NOMO-1 treated with dmso at 0.1 percent for 144 hours (cell line): Measurements from ENCODE around the gene BEX3.
"Not testable (repeated sequence)": the region's sequence is repeated elsewhere in the genome, so short reads cannot be mapped to it uniquely, and the experiment has no call there.

Experiments
- DNase-seq: peaks from one replicate; lab custom pipeline; 2025; ENCODE audit not compliant: unreplicated experiment; lab: John Stamatoyannopoulos, UW

BEX3 gene

GRCh38 chrX:103376118-103376978 is at the start of gene BEX3:
TSS of gene BEX3 (plus strand) at chrX:103376538. CDS start at chrX:103377522, 984 bp downstream.
- DNase-seq, result no peak

GRCh38 chrX:103329991-103330390 is 46.3 kb upstream of the BEX3 start, which contains the start of gene TCEAL7:
TSS of gene TCEAL7 (plus strand) at chrX:103330239. CDS start at chrX:103331404, 1,165 bp downstream.
- DNase-seq, result no peak

GRCh38 chrX:103330681-103331288 is 45.6 kb upstream of the BEX3 start:
- DNase-seq, result no peak

- no peak for DNase-seq
Measured at GRCh38 chrX:103338663-103339062, 37.7 kb upstream of the BEX3 start.

- no peak for DNase-seq
Measured at GRCh38 chrX:103343105-103343504, 33.2 kb upstream of the BEX3 start.

GRCh38 chrX:103344606-103345005 is 31.7 kb upstream of the BEX3 start:
- DNase-seq, result no peak

GRCh38 chrX:103347682-103348397 is 28.5 kb upstream of the BEX3 start:
- DNase-seq, result no peak

- DNase-seq, result no peak
Measured at GRCh38 chrX:103356130-103356798, 20.1 kb upstream of the BEX3 start, which contains the start of gene TCEAL9. TSS of gene TCEAL9 (plus strand) at chrX:103356506. CDS start at chrX:103357685, 1,179 bp downstream.

- no peak for DNase-seq
Measured at GRCh38 chrX:103356858-103357257, 19.5 kb upstream of the BEX3 start.

GRCh38 chrX:103357871-103358270 is 18.5 kb upstream of the BEX3 start:
- no peak for DNase-seq

GRCh38 chrX:103359605-103360004 is 16.7 kb upstream of the BEX3 start:
- not testable (repeated sequence) for DNase-seq

GRCh38 chrX:103360092-103360491 is 16.2 kb upstream of the BEX3 start:
- DNase-seq, result no peak

- no peak for DNase-seq
Measured at GRCh38 chrX:103360916-103361315, 15.4 kb upstream of the BEX3 start.

GRCh38 chrX:103361798-103362197 is 14.5 kb upstream of the BEX3 start:
- DNase-seq, result no peak

- no peak for DNase-seq
Measured at GRCh38 chrX:103362474-103362873, 13.9 kb upstream of the BEX3 start.

- DNase-seq, result no peak
Measured at GRCh38 chrX:103363046-103363445, 13.3 kb upstream of the BEX3 start.

GRCh38 chrX:103367502-103367901 is 8.8 kb upstream of the BEX3 start:
- no peak for DNase-seq

GRCh38 chrX:103369479-103369878 is 6.9 kb upstream of the BEX3 start:
- DNase-seq, result no peak

GRCh38 chrX:103372886-103373285 is 3.5 kb upstream of the BEX3 start:
- no peak for DNase-seq

GRCh38 chrX:103373581-103373980 is 2.8 kb upstream of the BEX3 start:
- DNase-seq, result no peak

- DNase-seq, result no peak
Measured at GRCh38 chrX:103376979-103377324, 614 bp downstream of the BEX3 start.
